MCF 10A (cell line): ENCODE results near the gene MTOR. TPM values are rescaled to one million over a fixed set of nuclear protein-coding genes. Genes with fewer than 3 reads are reported as not detected.
A peak's percentile ranks its signal among the peaks of the same experiment; 100 is the strongest.
"Not testable (repeated sequence)": the region's sequence is repeated elsewhere in the genome, so short reads cannot be mapped to it uniquely, and the experiment has no call there.

Experiments used
- BruUV-seq: library from RNA; stranded (reverse); fragments of 400-500 nt; replicated peaks from 2 replicates; lab custom pipeline; 2021; lab: Mats Ljungman, UMichigan
- CTCF ChIA-PET: fragments of 300-600 bp; sonication (Branson Sonifier 250); formaldehyde crosslinking; extraction: SDS; loops from one replicate; lab custom pipeline; 2021; ENCODE audit warnings: antibody characterized with exemption, inconsistent platforms; lab: Yijun Ruan, JAX
- POLR2A ChIA-PET: fragments of 300-600, 350-650 bp; sonication (Branson Sonifier 250); formaldehyde crosslinking; extraction: SDS; loops from one replicate; lab custom pipeline; 2020; ENCODE audit warnings: antibody characterized with exemption, inconsistent platforms; lab: Yijun Ruan, JAX
- DNase-seq: peaks from one replicate; pipeline ENCODE4 v3.0.0-alpha.2; 2018; ENCODE audit not compliant: unreplicated experiment
- H3K27ac Mint-ChIP-seq: one replicate; pipeline ENCODE4 v1.8.0; 2022; ENCODE audit warnings: mild to moderate bottlenecking, low read depth, mixed read lengths; ENCODE audit not compliant: unreplicated experiment
- H3K27me3 Mint-ChIP-seq: one replicate; pipeline ENCODE4 v1.8.0; 2022; ENCODE audit warnings: mixed read lengths; ENCODE audit not compliant: insufficient read depth, unreplicated experiment
- H3K36me3 Mint-ChIP-seq: one replicate; pipeline ENCODE4 v1.8.0; 2022; ENCODE audit warnings: mild to moderate bottlenecking, moderate library complexity, mixed read lengths; ENCODE audit not compliant: insufficient read depth, unreplicated experiment
- H3K4me1 Mint-ChIP-seq: one replicate; pipeline ENCODE4 v1.8.0; 2022; ENCODE audit warnings: mixed read lengths; ENCODE audit not compliant: insufficient read depth, unreplicated experiment
- H3K4me3 Mint-ChIP-seq: one replicate; pipeline ENCODE4 v1.8.0; 2022; ENCODE audit warnings: mild to moderate bottlenecking, moderate library complexity, mixed read lengths; ENCODE audit not compliant: unreplicated experiment
- H3K9me3 Mint-ChIP-seq: one replicate; pipeline ENCODE4 v1.8.0; 2022; ENCODE audit warnings: mixed read lengths; ENCODE audit not compliant: unreplicated experiment
- CTCF ChIP-seq: fragments of 200-600 bp; IDR thresholded peaks from one replicate; pipeline ENCODE4 v1.8.0; 2022; ENCODE audit warnings: antibody characterized with exemption, mild to moderate bottlenecking; ENCODE audit not compliant: unreplicated experiment
- intact Hi-C: fragments of 100-400 bp; cut with micrococcal nuclease; formaldehyde crosslinking; loops from 2 replicates; pipeline ENCODE4 v1.14.1; 2022
- total RNA-seq: library from RNA; stranded (reverse); gene quantifications from 2 replicates; pipeline ENCODE4 v1.2.3, GENCODE V29; 2022

MTOR gene
- total RNA-seq, 1 experiment from 2014 or later = 45.9 TPM

DNA sequence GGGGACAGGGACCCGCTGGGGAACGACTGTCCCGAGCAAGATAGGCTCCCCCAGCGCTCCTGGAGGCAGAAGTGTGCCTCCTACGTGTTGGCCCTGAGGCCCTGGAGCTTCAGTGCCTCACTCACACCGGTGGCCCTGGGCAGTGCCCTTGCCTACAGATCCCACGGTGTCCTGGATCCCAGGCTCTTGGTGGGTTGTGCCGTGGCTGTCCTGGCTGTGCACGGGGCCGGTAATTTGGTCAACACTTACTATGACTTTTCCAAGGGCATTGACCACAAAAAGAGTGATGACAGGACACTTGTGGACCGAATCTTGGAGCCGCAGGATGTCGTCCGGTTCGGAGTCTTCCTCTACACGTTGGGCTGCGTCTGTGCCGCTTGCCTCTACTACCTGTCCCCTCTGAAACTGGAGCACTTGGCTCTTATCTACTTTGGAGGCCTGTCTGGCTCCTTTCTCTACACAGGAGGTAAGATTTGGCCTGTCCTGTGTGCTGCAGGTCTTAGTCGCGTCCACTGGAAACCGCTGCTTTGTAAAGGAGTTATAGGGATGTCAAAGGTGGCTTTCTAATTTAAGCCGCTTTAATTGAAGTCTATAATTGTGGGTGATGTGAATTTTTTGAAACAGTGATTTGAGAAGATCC is 11.4 kb upstream of the MTOR start:
- intact Hi-C loops = no loop called here
- CTCF ChIA-PET = interaction anchor here (1.0 kb wide), 1 partner anchor 11 kb away, joined by 3 read pairs; the partner anchor contains the start of gene MTOR

GRCh38 chr1:11272832-11273594 is 10.7 kb upstream of the MTOR start, which contains the start of gene UBIAD1:
UBIAD1 (plus strand) TSS chr1:11273198; CDS start chr1:11273532, 334 bp downstream.
- Mint-ChIP-seq H3K27ac (peak within 1 kb of the TSS; percentile 92), H3K9me3 (no peaks in the 10 kb centered on the region), H3K4me3 (peak within 1 kb of the TSS; percentile 90), H3K27me3 (no peaks in the 10 kb centered on the region), H3K4me1 (peaks cover 14% of the 10 kb centered on the region), H3K36me3 (peaks cover 15% of the 10 kb centered on the region)
- TF ChIP-seq CTCF = no peak
- POLR2A ChIA-PET = interaction anchor here (0.6 to 6.8 kb wide), 10 partner anchors 8 to 778 kb away, joined by 3 to 77 read pairs (median 4); partner anchors contain the start of genes MTOR and SRM
- BruUV-seq = no TSS peak
- peak; percentile 86 for DNase-seq
- intact Hi-C loops = no loop called here
- CTCF ChIA-PET = interaction anchor here (1.0 to 1.2 kb wide), 2 partner anchors 11 to 370 kb away, joined by 3 to 4 read pairs; partner anchors contain the start of gene MTOR

More for the DNA sequence above, 11.4 kb upstream of the MTOR start:
- H3K36me3 Mint-ChIP-seq = peaks cover 22% of the 10 kb centered on the region
- H3K4me1 Mint-ChIP-seq = peaks cover 14% of the 10 kb centered on the region
- BruUV-seq = TSS peak; percentile 62
- no peaks in the 10 kb centered on the region for H3K9me3 Mint-ChIP-seq
- peak; percentile 17 for DNase-seq
- no peaks in the 10 kb centered on the region for H3K27me3 Mint-ChIP-seq
- POLR2A ChIA-PET = interaction anchor here (0.6 to 6.8 kb wide), 10 partner anchors 8 to 778 kb away, joined by 3 to 77 read pairs (median 4); partner anchors contain the start of gene MTOR
- TF ChIP-seq CTCF = no peak
- peak overlapping the region; percentile 90 for H3K4me3 Mint-ChIP-seq
- H3K27ac Mint-ChIP-seq = peak overlapping the region; percentile 92

GRCh38 chr1:11272544-11272831 is 10.1 kb upstream of the MTOR start:
- no peak for TF ChIP-seq CTCF
- Mint-ChIP-seq H3K4me1 (peaks cover 14% of the 10 kb centered on the region), H3K27ac (no peak overlapping the region), H3K9me3 (no peaks in the 10 kb centered on the region), H3K36me3 (peaks cover 9% of the 10 kb centered on the region), H3K27me3 (no peaks in the 10 kb centered on the region), H3K4me3 (peak overlapping the region; percentile 13)
- intact Hi-C loops = no loop called here
- no TSS peak for BruUV-seq
- POLR2A ChIA-PET = interaction anchor here (0.7 to 6.8 kb wide), 5 partner anchors 9 to 381 kb away, joined by 3 to 77 read pairs (median 8); partner anchors contain the start of genes MTOR and SRM
- CTCF ChIA-PET = interaction anchor here (1.0 to 1.2 kb wide), 2 partner anchors 10 to 371 kb away, joined by 3 to 4 read pairs; partner anchors contain the start of gene MTOR
- DNase-seq = no peak

DNA sequence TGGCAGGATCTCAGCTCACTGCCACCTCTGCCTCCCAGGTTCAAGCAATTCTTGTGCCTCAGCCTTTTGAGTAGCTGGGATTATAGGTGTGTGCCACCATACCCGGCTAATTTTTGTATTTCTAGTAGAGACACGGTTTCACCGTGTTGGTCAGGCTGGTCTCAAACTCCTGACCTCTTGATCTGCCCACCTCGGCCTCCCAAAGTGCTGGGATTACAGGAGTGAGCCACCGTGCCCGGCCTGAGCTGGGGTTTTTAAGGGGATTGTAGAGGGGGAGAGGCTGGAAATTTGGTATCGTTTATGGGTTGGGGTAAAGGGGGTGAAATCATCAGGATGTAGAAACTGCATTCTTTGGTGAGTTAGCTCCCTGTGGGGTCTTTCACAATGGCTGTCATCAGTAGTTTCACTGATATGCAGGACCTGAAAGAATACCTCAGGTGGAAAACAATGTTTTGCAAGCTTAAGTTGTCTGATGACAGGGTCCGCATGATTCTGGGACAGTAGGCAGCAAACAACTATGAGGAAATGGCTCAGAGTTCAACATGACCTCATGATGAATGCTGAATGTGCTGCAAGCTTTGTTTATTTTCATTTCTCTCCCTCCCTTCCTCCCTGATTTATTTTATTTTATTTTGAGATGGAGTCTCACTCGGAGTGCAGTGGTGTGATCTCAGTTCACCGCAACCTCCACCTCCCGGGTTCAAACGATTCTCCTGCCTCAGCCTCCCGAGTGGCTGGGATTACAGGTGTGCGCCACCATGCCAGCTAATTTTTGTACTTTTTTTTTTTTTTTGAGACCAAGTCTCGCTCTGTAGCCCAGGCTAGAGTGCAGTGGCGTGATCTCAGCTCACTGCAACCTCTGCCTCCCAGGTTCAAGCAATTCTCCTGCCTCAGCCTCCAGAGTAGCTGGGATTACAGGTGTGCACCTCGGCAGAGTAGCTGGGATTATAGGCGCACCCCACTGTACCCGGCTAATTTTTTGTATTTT is 5.3 kb upstream of the MTOR start:
- H3K4me3 Mint-ChIP-seq, H3K27me3 Mint-ChIP-seq, intact Hi-C loops, H3K9me3 Mint-ChIP-seq, H3K4me1 Mint-ChIP-seq, BruUV-seq, H3K27ac Mint-ChIP-seq, H3K36me3 Mint-ChIP-seq: not testable (repeated sequence)
- POLR2A ChIA-PET = interaction anchor here (0.7 to 1.4 kb wide), 3 partner anchors 13 to 207 kb away, joined by 3 read pairs; no protein-coding TSS in a partner anchor
- peak; percentile 14 for DNase-seq
- CTCF ChIA-PET = interaction anchor here (1.5 to 1.7 kb wide), 2 partner anchors 15 to 26 kb away, joined by 4 to 5 read pairs; no protein-coding TSS in a partner anchor
